NOMO-1 (cell line): ENCODE results near the gene ACE.

Source experiments
- DNase-seq, 2 experiments: peaks; one replicate each; lab custom pipeline; 2025; ENCODE audit not compliant: unreplicated experiment in 2 of 2; lab: John Stamatoyannopoulos, UW

ACE gene

DNA sequence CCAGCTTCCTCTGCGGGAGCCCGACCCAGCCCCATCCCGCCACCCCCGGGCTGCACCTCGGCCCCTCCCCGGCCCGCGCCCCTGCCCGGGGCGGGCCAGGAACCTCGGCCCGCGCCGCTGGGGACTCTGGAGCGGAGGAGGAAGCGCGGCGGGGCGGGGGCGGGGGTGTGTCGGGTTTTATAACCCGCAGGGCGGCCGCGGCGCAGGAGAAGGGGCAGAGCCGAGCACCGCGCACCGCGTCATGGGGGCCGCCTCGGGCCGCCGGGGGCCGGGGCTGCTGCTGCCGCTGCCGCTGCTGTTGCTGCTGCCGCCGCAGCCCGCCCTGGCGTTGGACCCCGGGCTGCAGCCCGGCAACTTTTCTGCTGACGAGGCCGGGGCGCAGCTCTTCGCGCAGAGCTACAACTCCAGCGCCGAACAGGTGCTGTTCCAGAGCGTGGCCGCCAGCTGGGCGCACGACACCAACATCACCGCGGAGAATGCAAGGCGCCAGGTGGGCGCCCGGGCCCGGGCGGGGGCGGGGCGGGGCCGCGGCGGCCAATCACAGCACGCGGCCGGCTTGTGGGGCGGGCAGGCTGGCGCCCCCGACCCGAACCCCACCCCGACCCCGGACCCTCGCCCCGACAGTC lies at the start of gene ACE:
TSS of gene ACE (plus strand) at position 208 of the 626 bp plus-strand sequence. CDS start at position 242, 34 bp downstream.
- DNase-seq: peak; percentile 29 to 39

DNA sequence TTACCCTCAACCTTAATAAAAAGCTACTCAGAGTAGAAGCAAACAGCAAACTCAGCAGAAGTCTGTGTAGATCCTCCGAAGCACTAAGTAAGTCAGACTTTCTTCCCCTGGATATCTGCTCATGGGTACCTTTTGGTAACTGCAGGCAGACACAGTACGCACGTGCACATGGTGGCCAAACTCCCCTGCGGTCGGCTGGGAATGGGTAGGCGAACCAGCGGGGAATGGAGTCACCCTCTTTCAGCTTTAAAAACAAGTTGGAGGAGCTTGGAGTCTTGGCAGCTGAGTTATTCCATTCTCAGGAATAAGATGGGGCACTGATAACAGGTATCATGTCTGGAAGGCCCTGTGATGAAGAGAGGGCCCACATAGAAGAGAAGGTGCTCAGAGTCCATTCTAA lies 47.1 kb upstream of the ACE start:
- no peak for DNase-seq

- DNase-seq: no peak
Observed at GRCh38 chr17:63430223-63430622, 46.6 kb upstream of the ACE start.

DNA sequence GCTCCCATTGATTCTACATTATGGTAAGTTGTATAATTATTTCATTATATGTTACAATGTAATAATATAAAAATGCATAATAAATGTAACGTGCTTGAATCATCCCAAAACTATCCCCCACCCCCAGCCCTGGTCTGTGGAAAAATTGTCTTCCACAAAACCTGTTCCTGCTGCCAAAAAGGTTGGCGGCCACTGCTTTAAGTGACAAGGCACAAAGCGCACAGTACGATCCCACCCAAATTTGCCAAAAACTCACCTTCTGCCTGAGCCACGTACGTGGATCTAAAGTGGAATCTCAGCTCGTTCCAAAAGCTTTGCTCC lies 45.3 kb upstream of the ACE start:
- DNase-seq: no peak

DNA sequence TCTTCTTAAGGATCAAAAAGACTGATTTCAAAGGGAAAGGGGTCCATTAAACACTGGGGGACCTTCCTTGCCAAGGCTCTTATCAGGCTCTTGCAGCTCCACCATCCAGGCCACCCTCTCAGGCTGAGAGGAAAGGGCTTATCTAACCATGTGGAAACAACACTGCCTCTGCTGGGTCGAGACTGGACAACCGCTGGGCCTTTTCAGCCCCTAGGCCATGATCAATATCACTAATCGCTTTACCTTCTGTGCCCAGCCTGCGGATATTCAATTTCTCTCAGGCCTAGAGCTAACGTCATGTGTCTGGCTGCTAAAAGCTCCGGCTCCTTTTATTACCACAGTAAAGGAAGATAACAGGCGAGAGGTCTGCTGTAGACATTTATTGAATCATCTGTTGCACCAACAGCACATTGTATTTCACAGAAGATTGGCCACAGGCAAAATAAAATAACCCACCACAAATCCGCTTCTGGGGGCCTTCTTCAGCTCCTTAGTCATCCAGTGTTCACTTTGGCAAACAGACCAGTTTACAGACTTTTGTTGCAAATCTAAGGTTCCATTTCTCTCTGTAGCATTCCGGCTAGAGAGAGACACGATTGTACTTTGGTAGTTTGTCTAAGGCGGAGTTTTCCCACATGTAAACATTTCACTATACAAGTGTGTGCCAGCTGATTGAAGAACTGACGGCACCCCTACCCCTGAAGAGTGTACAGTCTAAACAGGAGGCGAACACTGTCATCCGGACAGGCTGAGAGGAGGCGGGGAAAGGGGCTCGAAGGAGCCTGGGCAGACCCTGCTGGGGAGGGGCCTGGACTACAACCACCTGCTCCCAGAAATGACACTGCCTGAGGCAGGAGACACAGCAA lies 44.7 kb upstream of the ACE start:
- no peak for DNase-seq

- DNase-seq: no peak
Observed at GRCh38 chr17:63433746-63434591, 42.9 kb upstream of the ACE start.

DNA sequence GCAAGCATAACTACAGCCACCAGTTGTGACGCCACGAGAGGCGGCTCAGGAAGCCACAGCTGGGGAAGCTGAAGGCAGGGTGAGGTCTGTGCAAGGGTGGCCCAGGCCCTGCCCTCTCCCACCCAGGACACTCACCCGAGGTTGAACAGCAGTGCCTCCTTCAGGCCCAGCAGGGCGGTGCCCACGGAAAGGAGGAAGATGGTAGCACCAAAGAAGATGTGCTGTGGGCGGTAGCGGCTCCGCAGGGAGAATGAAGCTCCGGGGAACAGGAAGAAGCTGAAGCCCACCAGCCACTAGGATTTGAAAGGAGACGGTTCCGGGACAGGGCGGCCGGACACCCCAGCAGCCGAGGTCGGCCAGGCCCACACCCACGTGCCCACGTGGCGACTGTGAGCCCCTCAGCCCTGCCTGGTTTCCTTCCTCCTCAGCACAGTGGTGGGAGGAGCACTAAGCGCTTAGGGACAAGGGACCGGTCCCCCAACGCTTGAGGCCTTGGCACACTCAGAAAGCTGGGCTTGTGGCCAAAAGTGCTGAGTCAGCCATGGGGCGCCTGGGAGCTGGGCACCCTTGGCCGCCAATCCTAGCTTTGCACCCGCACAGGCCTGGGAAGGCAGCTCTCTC lies 41.8 kb upstream of the ACE start:
- DNase-seq: no peak

GRCh38 chr17:63435681-63436522 lies 41.0 kb upstream of the ACE start:
- DNase-seq: no peak

DNA sequence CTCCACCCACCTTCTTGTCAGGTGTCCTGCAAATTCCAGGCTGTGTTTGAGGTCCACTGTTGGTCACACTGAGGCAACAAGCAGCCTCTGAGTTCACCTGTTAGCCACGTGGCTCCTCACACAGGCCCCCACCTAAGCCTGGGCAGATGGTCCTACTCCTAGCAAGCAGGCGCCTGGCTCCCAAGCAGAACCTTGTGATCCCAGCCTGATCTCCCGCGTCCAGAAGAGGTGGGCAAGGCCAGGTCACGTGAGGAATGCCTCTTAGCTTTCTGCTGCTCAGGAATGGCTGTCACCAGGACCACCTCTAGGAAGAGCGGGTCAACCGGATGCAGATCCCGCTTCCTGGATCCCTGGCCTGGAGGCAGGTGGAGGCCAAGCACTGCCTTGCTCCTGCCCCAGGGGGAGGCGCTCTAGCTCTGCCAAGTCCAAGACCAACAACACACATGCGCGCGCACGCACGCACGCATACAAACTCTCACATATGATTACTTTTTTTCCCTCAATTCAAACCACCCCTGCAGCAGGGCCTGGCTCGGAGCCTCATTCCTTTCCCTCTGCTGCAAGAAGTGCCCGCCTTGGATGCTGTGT lies 40.2 kb upstream of the ACE start:
- no peak for DNase-seq

GRCh38 chr17:63437287-63438091 lies 39.4 kb upstream of the ACE start:
- DNase-seq: no peak

DNA sequence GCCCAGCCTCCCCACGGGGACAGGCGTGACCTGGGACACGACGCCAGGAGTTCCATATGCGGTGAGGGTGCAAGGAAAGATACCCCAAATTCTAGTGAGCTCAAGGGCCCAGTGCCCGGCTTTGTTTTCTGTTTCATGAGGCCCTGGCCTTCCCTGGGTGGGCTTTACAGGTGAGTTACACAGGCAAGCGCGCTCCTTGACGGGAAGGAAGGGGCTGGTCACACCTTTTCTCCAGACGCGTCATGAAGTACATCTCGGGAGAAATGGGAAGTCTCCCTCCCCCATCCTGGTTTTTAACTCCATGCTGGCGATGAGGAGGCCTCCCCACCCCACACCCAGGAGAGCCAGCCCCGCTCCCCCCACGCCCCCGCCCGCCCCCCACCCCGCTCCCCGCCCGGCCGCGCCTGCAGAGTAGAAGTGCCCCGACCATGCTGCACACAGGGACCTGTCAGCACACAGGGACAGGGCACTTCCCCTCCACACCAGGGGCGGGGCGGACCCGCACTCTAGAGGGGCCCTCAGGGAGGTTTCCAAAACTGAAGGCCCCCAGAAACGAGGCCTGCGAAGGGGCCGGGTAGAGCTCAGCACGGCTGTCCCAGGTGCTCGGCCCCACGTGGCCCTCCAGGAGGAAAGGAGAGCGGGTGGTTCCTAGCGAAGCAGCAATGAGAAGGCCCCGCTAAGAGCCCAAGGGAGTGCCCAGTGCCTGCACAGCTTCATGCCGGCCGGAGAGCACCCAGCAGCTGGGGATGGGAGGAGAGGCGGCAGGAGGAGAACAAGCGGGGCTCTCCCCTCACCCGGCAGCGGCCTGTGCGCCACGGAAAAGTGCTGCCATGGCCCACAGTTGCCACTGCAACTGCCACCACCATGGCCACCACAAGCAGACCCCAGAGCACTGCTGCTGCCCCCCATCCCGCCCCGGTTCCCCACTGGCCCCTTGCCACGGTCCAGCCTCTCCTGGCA lies 38.5 kb upstream of the ACE start:
- DNase-seq: no peak

DNA sequence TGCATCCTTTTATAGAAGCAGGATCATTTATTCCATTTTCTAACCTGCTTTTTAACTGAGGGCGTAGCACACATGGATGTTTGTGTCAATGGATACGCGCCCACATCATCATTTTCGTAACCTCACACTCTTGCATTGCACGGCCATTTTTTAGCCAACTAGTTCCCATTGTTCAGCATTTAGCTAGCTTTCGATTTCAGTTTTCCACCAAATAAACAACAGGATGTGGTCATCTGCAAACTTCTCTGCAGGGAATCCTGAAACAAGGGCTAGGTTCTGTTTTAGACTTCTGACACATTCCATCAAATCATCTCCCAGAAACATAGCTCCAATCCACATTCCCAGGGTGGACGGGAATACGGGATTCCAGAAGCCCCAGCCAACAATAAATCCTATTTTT lies 37.2 kb upstream of the ACE start:
- DNase-seq: peak; percentile 22 to 58

- no peak for DNase-seq
Observed at GRCh38 chr17:63440127-63440769, 36.6 kb upstream of the ACE start.

GRCh38 chr17:63440770-63441335 lies 36.0 kb upstream of the ACE start:
- no peak for DNase-seq

DNA sequence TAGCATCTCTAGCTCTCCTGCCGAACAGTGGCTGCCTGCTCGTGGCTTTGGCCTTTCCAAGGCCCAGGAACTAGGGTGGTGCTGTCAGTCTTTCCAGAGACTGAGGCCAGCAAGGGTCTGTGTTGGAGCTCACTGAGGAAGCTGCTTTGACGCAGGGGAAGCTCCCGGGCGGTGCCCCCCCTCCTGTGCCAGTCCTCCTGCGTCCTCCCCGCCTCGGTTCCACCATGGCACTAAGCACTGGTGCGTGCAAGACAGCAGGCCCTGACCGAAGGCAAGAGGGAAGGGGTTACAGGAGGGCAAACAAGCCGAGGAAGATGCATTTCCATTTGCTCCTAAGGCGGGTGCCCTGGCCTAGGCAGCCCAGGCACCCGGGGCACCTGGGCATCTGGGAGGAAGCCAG lies 35.2 kb upstream of the ACE start:
- no peak for DNase-seq

DNA sequence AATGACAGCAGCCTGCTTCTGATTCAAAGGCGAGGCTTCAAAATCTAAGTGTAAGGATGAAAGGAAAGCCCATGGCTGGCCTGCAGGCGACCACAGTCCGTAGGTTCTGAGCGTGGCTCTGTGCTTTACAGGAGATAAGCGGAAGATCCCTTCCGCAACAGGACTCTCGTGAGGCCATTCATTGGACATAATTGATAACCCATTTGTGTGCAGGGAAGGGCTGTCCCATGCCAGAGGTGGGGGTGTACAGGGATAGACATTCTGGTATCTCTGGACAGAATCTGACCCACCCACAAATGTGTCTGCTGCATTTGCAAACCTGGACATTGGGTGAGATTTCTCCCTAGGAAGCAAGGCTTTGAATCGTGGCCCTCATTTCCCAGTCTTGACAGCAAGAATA lies 34.8 kb upstream of the ACE start:
- DNase-seq: no peak

- DNase-seq: no peak
Observed at GRCh38 chr17:63442549-63443035, 34.3 kb upstream of the ACE start.
